ENCODE data around the gene C12orf43.

DNA sequence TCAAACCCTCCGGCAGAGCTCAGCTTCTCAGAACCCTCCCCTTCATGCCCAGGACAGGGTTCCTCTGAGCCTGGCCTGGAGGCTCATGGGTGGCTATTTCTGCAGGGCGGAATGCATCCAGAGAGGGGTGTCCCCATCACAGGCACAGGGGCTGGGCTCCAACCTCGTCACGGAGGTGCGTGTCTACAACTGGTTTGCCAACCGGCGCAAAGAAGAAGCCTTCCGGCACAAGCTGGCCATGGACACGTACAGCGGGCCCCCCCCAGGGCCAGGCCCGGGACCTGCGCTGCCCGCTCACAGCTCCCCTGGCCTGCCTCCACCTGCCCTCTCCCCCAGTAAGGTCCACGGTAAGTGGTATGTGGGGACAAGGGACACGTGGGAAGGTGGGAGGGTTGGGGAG, 22.2 kb downstream of the C12orf43 start:
- TF ChIP-seq CTCF (IDR thresholded peaks at IDR 0.05; ENCODE audit: insufficient read depth, low read length) (no peak), POLR2AphosphoS5 (IDR thresholded peaks at IDR 0.05; ENCODE audit: low read depth) (no peak)
- TF ChIP-seq, protein P1, sequence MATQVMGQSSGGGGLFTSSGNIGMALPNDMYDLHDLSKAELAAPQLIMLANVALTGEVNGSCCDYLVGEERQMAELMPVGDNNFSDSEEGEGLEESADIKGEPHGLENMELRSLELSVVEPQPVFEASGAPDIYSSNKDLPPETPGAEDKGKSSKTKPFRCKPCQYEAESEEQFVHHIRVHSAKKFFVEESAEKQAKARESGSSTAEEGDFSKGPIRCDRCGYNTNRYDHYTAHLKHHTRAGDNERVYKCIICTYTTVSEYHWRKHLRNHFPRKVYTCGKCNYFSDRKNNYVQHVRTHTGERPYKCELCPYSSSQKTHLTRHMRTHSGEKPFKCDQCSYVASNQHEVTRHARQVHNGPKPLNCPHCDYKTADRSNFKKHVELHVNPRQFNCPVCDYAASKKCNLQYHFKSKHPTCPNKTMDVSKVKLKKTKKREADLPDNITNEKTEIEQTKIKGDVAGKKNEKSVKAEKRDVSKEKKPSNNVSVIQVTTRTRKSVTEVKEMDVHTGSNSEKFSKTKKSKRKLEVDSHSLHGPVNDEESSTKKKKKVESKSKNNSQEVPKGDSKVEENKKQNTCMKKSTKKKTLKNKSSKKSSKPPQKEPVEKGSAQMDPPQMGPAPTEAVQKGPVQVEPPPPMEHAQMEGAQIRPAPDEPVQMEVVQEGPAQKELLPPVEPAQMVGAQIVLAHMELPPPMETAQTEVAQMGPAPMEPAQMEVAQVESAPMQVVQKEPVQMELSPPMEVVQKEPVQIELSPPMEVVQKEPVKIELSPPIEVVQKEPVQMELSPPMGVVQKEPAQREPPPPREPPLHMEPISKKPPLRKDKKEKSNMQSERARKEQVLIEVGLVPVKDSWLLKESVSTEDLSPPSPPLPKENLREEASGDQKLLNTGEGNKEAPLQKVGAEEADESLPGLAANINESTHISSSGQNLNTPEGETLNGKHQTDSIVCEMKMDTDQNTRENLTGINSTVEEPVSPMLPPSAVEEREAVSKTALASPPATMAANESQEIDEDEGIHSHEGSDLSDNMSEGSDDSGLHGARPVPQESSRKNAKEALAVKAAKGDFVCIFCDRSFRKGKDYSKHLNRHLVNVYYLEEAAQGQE (IDR thresholded peaks at IDR 0.05; ENCODE audit: insufficient replicate concordance, low read depth), result no peak

All from HL-60 (cell line).